ENCODE data around the gene TMEM92. TPM values are rescaled to one million over a fixed set of nuclear protein-coding genes. Genes with fewer than 3 reads are reported as not detected.
A peak's percentile ranks its signal among the peaks of the same experiment; 100 is the strongest.

TMEM92 gene
- total and polyA plus RNA-seq, 2 donors from 2014 or later: 2.4 TPM; not detected in 1

- Histone ChIP-seq H3K9me3 (ENCODE audit: control insufficient read depth in 2 of 3, insufficient read depth in 1 of 3, low read length in 3 of 3) (no peaks in the 10 kb centered on the region), H3K27ac (ENCODE audit: low read depth in 2 of 2, low read length in 2 of 2) (no peak overlapping the region), H3K4me1 (ENCODE audit: control insufficient read depth in 2 of 3, insufficient read depth in 2 of 3, low read depth in 1 of 3, low read length in 3 of 3) (peaks cover 0 to 3% (median 0%) of the 10 kb centered on the region in 3 donors), H3K36me3 (ENCODE audit: control insufficient read depth in 2 of 3, insufficient read depth in 3 of 3, low read length in 3 of 3) (no peaks in the 10 kb centered on the region), H3K27me3 (ENCODE audit: control insufficient read depth, insufficient read depth, low read length) (no peaks in the 10 kb centered on the region), H3K4me3 (ENCODE audit: low read length in 3 of 3) (no peak overlapping the region), H3K9ac (ENCODE audit: low read length in 3 of 3) (no peak overlapping the region)
- TF ChIP-seq CTCF (IDR thresholded peaks at IDR 0.05; ENCODE audit: borderline replicate concordance, extremely low read depth, insufficient read depth): no peak
- DNase-seq (no peak), FAIRE-seq (no peak)
- intact Hi-C loops (cut with DNase I): loop anchor here (10.0 kb wide), 1 partner anchor 196 kb away; the partner anchor contains the start of gene PDK2
Observed at GRCh38 chr17:50290933-50291332, 16.7 kb downstream of the TMEM92 start.

- H3K4me1 ChIP-seq (ENCODE audit: control insufficient read depth in 2 of 3, insufficient read depth in 2 of 3, low read depth in 1 of 3, low read length in 3 of 3): peaks cover 0 to 3% (median 0%) of the 10 kb centered on the region in 3 donors
- H3K36me3 ChIP-seq (ENCODE audit: control insufficient read depth in 2 of 3, insufficient read depth in 3 of 3, low read length in 3 of 3): no peaks in the 10 kb centered on the region
- intact Hi-C loops (cut with DNase I): loop anchor here (10.0 kb wide), 1 partner anchor 198 kb away; the partner anchor contains the start of gene PDK2
- no peak overlapping the region for H3K4me3 ChIP-seq (ENCODE audit: low read length in 3 of 3)
- H3K27ac ChIP-seq (ENCODE audit: low read depth in 2 of 2, low read length in 2 of 2): no peak overlapping the region
- no peak for TF ChIP-seq CTCF (IDR thresholded peaks at IDR 0.05; ENCODE audit: borderline replicate concordance, extremely low read depth, insufficient read depth)
- no peak for FAIRE-seq
- H3K9me3 ChIP-seq (ENCODE audit: control insufficient read depth in 2 of 3, insufficient read depth in 1 of 3, low read length in 3 of 3): no peaks in the 10 kb centered on the region
- no peak overlapping the region for H3K9ac ChIP-seq (ENCODE audit: low read length in 3 of 3)
- no peaks in the 10 kb centered on the region for H3K27me3 ChIP-seq (ENCODE audit: control insufficient read depth, insufficient read depth, low read length)
- DNase-seq: peak in 1 of 5 donors; percentile 0
Observed at GRCh38 chr17:50292465-50292864, 18.2 kb downstream of the TMEM92 start.

- Histone ChIP-seq H3K4me3 (ENCODE audit: low read length in 3 of 3) (no peak overlapping the region), H3K9ac (ENCODE audit: low read length in 3 of 3) (no peak overlapping the region), H3K9me3 (ENCODE audit: control insufficient read depth in 2 of 3, insufficient read depth in 1 of 3, low read length in 3 of 3) (no peaks in the 10 kb centered on the region), H3K4me1 (ENCODE audit: control insufficient read depth in 2 of 3, insufficient read depth in 2 of 3, low read depth in 1 of 3, low read length in 3 of 3) (no peaks in the 10 kb centered on the region), H3K27me3 (ENCODE audit: control insufficient read depth, insufficient read depth, low read length) (no peaks in the 10 kb centered on the region), H3K36me3 (ENCODE audit: control insufficient read depth in 2 of 3, insufficient read depth in 3 of 3, low read length in 3 of 3) (no peaks in the 10 kb centered on the region), H3K27ac (ENCODE audit: low read depth in 2 of 2, low read length in 2 of 2) (no peak overlapping the region)
- no peak for TF ChIP-seq CTCF (IDR thresholded peaks at IDR 0.05; ENCODE audit: borderline replicate concordance, extremely low read depth, insufficient read depth)
- FAIRE-seq: no peak
- DNase-seq: peak in 1 of 5 donors; percentile 17
- intact Hi-C loops (cut with DNase I): loop anchor here (10.0 kb wide), 1 partner anchor 200 kb away; the partner anchor contains the start of gene PDK2
Observed at GRCh38 chr17:50295021-50295420, 20.8 kb downstream of the TMEM92 start.

- H3K9me3 ChIP-seq (ENCODE audit: control insufficient read depth in 2 of 3, insufficient read depth in 1 of 3, low read length in 3 of 3): no peaks in the 10 kb centered on the region
- no peak overlapping the region for H3K9ac ChIP-seq (ENCODE audit: low read length in 3 of 3)
- intact Hi-C loops (cut with DNase I): loop anchor here (10.0 kb wide), 1 partner anchor 203 kb away; the partner anchor contains the start of gene PDK2
- TF ChIP-seq CTCF (IDR thresholded peaks at IDR 0.05; ENCODE audit: borderline replicate concordance, extremely low read depth, insufficient read depth): peak; percentile 95
- no peaks in the 10 kb centered on the region for H3K36me3 ChIP-seq (ENCODE audit: control insufficient read depth in 2 of 3, insufficient read depth in 3 of 3, low read length in 3 of 3)
- FAIRE-seq (no peak), DNase-seq (peak; percentile 65 to 92 (median 90))
- H3K27me3 ChIP-seq (ENCODE audit: control insufficient read depth, insufficient read depth, low read length): no peaks in the 10 kb centered on the region
- no peaks in the 10 kb centered on the region for H3K4me1 ChIP-seq (ENCODE audit: control insufficient read depth in 2 of 3, insufficient read depth in 2 of 3, low read depth in 1 of 3, low read length in 3 of 3)
- H3K4me3 ChIP-seq (ENCODE audit: low read length in 3 of 3): no peak overlapping the region
- H3K27ac ChIP-seq (ENCODE audit: low read depth in 2 of 2, low read length in 2 of 2): no peak overlapping the region
Observed at GRCh38 chr17:50297407-50297865, 23.2 kb downstream of the TMEM92 start.

Measured in kidney (tissue), 14 donors.